Sigmoid colon (tissue), 7 donors: Measurements from ENCODE around the gene KLHL21. TPM values are rescaled to one million over a fixed set of nuclear protein-coding genes. Genes with fewer than 3 reads are reported as not detected.

Experiments used
- DNase-seq: peaks from one replicate; pipeline ENCODE4 v3.0.0-alpha.2; 2019
- H3K27ac ChIP-seq, 4 donors: fragments of 200-600 bp; sonication (generic); one replicate each; pipeline ENCODE4 v1.5.1; 2016 to 2019; ENCODE audit warnings: mild to moderate bottlenecking in 1 of 4
- H3K27me3 ChIP-seq, 3 donors: fragments of 200-600 bp; sonication (generic); one replicate each; pipeline ENCODE4 v1.5.1; 2019; ENCODE audit warnings: mild to moderate bottlenecking in 1 of 3
- H3K36me3 ChIP-seq, 4 donors: fragments of 200-600 bp; sonication (generic); one replicate each; pipeline ENCODE4 v1.5.1; 2016 to 2019
- H3K4me1 ChIP-seq, 4 donors: fragments of 200-600 bp; sonication (generic); one replicate each; pipeline ENCODE4 v1.5.1; 2017 to 2019
- H3K4me3 ChIP-seq, 4 donors: fragments of 200-600 bp; sonication (generic); one replicate each; pipeline ENCODE4 v1.5.1; 2017 to 2019; ENCODE audit warnings: mild to moderate bottlenecking in 2 of 4, moderate library complexity in 1 of 4
- H3K9me3 ChIP-seq, 4 donors: fragments of 200-600 bp in 3 of 4; sonication (generic) in 3 of 4; one replicate each; pipeline versions ENCODE4 v1.5.1 to v1.6.1; 2013 to 2019
- CTCF ChIP-seq, 4 experiments: fragments of 450-650 bp in 3 of 4; fragments of 200-600 bp in 1 of 4; IDR thresholded peaks; one replicate each; pipeline ENCODE4 v1.5.1; 2016 to 2019; ENCODE audit warnings: antibody characterized with exemption in 4 of 4, mild to moderate bottlenecking in 3 of 4, moderate library complexity in 2 of 4
- EP300 ChIP-seq, 4 donors: sonication (generic); formaldehyde crosslinking; IDR thresholded peaks; one replicate each; pipeline ENCODE4 v1.6.1; 2017; ENCODE audit warnings: antibody characterized with exemption in 4 of 4
- POLR2A ChIP-seq, 2 donors: fragments of 450-650 bp; IDR thresholded peaks; one replicate each; pipeline ENCODE4 v1.6.1; 2016; ENCODE audit warnings: antibody characterized with exemption in 2 of 2, mild to moderate bottlenecking in 2 of 2, moderate library complexity in 2 of 2
- POLR2AphosphoS5 ChIP-seq, 4 donors: sonication (generic); formaldehyde crosslinking; IDR thresholded peaks; one replicate each; pipeline ENCODE4 v1.6.1; 2017; ENCODE audit warnings: antibody characterized with exemption in 4 of 4
- WGBS, 2 donors: extraction: QIAGEN DNeasy Blood & Tissue Kit; methylation state at CpG; one replicate each; pipeline ENCODE4 v1.1.7; 2013; 5-methylcytosine and 5-hydroxymethylcytosine counted together
- intact Hi-C: fragments of 100-400 bp; cut with DNase I; formaldehyde crosslinking; loops from one replicate; pipeline ENCODE4 v1.15.1; 2023
- polyA plus RNA-seq, 3 donors: library from polyadenylated mRNA; stranded (reverse); fragments of 200-250 nt; gene quantifications; one replicate each; pipeline ENCODE4 v1.2.3, GENCODE V29; 2013
- total RNA-seq, 4 donors: library from RNA; depleted of rRNA; stranded (reverse); fragments of >200 nt; gene quantifications; one replicate each; pipeline ENCODE4 v1.1.0, GENCODE V29; 2016
- donor health status: healthy with polysubstance abuse.
- donor health status: Bipolar disorder and iron deficiency.
- donor health status: healthy.

Gene KLHL21
- total and polyA plus RNA-seq, 7 donors, result 4.8 to 83.6 (median 54.0) TPM

GRCh38 chr1:6612641-6613360 is 10.1 kb upstream of the KLHL21 start:
- Histone ChIP-seq H3K27ac (peak overlapping the region; percentile 97 to 100 (median 99)), H3K27me3 (no peaks in the 10 kb centered on the region), H3K9me3 (no peaks in the 10 kb centered on the region), H3K4me1 (peaks cover 0 to 58% (median 56%) of the 10 kb centered on the region in 4 donors), H3K4me3 (peak overlapping the region; percentile 83 to 100 (median 98)), H3K36me3 (peaks cover 0 to 6% (median 0%) of the 10 kb centered on the region in 4 donors)
- intact Hi-C loops, result loop anchor here (1.0 to 10.0 kb wide), 2 partner anchors 10 to 172 kb away; partner anchors contain the start of gene CAMTA1
- WGBS, 2 donors, result 1% methylated on average over 67 of the region's 67 CpGs
- TF ChIP-seq POLR2AphosphoS5 (IDR thresholded peaks at IDR 0.05), result peak in 3 of 4 donors; percentile 53 to 88 (median 75)
- no peak for TF ChIP-seq CTCF (IDR thresholded peaks at IDR 0.05)
- TF ChIP-seq EP300 (IDR thresholded peaks at IDR 0.05), result no peak
- peak; percentile 55 to 70 for TF ChIP-seq POLR2A (IDR thresholded peaks at IDR 0.05)
- DNase-seq, result peak; percentile 84

DNA sequence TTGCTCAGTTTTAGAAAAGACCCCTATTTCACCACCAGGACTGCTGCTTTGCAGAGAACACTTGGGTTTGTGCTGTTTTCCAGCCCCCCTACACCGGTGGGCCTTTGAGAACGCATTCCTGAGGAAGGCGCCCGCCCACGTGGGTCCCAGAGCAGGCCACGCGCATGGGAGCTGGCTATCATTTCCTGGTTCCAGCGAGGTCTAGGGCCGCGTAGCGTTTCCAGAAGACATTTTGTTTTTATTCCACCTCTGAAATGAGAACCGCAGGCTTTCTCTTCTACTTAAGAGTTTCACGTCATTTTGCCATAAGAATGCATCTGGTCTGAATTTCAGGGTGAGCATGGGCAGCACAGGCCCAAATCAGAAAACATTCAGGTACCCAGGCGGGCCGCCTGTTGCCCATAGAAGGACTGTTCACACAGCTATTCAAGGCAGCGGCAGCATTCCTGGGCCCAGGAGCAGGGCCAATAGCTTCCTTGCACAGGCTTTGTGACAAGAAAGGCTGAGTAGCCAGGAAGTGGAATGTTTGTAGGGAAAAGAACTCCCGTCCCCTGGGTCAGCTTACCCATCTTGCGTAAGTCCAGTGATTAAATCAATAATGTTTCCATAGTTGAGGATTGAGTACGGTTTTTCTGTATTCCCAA is 1.4 kb upstream of the KLHL21 start:
- TF ChIP-seq POLR2AphosphoS5 (IDR thresholded peaks at IDR 0.05) (peak in 3 of 4 donors; percentile 51 to 68 (median 51)), POLR2A (IDR thresholded peaks at IDR 0.05) (no peak), EP300 (IDR thresholded peaks at IDR 0.05) (peak in 1 of 4 donors; percentile 23), CTCF (IDR thresholded peaks at IDR 0.05) (peak in 2 of 4 experiments; percentile 53 to 58)
- Histone ChIP-seq H3K4me1 (peaks cover 0 to 53% (median 44%) of the 10 kb centered on the region in 4 donors), H3K27ac (peak overlapping the region; percentile 97 to 99 (median 98)), H3K36me3 (peaks cover 0 to 5% (median 3%) of the 10 kb centered on the region in 4 donors), H3K4me3 (peak overlapping the region; percentile 77 to 96 (median 89)), H3K9me3 (no peaks in the 10 kb centered on the region), H3K27me3 (no peaks in the 10 kb centered on the region)
- peak; percentile 94 for DNase-seq
- intact Hi-C loops, result loop anchor here (1.0 kb wide), 2 partner anchors 9 to 20 kb away; partner anchors contain the start of genes PHF13 and THAP3
- WGBS, 2 donors, result 53 to 73% methylated on average over 19 of the region's 19 CpGs

DNA sequence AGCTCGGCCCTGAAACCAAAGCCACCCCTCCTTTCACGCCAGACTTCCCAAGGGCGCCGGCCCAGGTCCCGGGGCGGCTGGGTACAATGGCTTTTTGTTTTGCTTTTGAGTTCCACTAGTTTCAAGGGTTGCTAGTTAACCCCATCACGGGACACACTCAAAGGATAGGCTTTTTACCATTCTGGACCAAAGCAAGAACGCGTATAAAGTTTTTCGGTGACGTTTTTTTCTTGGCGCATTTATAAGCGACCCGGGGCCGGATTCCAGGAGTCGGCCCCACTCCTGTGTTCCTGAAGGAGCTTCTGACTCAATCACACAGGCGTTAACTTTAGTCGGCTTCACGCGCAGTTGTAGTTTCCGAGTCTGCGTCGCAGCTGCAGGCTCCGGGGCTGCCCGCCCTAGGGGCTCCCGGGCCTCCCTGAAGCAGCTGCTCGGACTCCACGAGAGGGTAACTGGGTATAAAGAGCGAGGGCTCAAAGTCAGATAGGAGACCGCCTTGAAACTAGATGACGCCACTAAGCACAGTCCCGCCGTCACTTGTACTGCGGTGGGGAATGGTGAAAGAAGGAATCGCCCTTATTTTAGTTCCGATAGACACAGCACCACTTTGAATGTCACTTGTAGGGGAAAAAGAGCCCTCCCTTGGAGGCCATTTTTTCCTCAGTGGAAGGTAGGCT is 707 bp upstream of the KLHL21 start:
- Histone ChIP-seq H3K9me3 (no peaks in the 10 kb centered on the region), H3K27ac (peak overlapping the region; percentile 97 to 99 (median 98)), H3K36me3 (peaks cover 0 to 12% (median 9%) of the 10 kb centered on the region in 4 donors), H3K27me3 (no peaks in the 10 kb centered on the region), H3K4me3 (peak overlapping the region; percentile 77 to 96 (median 89)), H3K4me1 (peaks cover 0 to 55% (median 49%) of the 10 kb centered on the region in 4 donors)
- 1% methylated on average over 36 of the region's 36 CpGs for WGBS, 2 donors
- TF ChIP-seq CTCF (IDR thresholded peaks at IDR 0.05) (no peak), EP300 (IDR thresholded peaks at IDR 0.05) (peak in 1 of 4 donors; percentile 16), POLR2AphosphoS5 (IDR thresholded peaks at IDR 0.05) (peak in 3 of 4 donors; percentile 3 to 46 (median 28)), POLR2A (IDR thresholded peaks at IDR 0.05) (peak; percentile 43 to 67)
- DNase-seq, result peak; percentile 89
- intact Hi-C loops, result loop anchor here (1.0 kb wide), 2 partner anchors 10 to 21 kb away; partner anchors contain the start of genes PHF13 and THAP3

- Histone ChIP-seq H3K27me3 (no peaks in the 10 kb centered on the region), H3K4me1 (peaks cover 0 to 66% (median 58%) of the 10 kb centered on the region in 4 donors), H3K9me3 (no peaks in the 10 kb centered on the region), H3K27ac (peak overlapping the region; percentile 97 to 99 (median 98)), H3K4me3 (peak overlapping the region; percentile 77 to 96 (median 89)), H3K36me3 (peaks cover 8 to 25% (median 21%) of the 10 kb centered on the region in 4 donors)
- WGBS, 2 donors, result 0% methylated on average over 103 of the region's 103 CpGs
- TF ChIP-seq EP300 (IDR thresholded peaks at IDR 0.05) (no peak), CTCF (IDR thresholded peaks at IDR 0.05) (no peak), POLR2AphosphoS5 (IDR thresholded peaks at IDR 0.05) (no peak), POLR2A (IDR thresholded peaks at IDR 0.05) (no peak)
- peak; percentile 82 for DNase-seq
- intact Hi-C loops, result loop anchor here (2.0 kb wide), 1 partner anchor 21 kb away; no protein-coding TSS in a partner anchor
Observed at GRCh38 chr1:6601923-6602668, 573 bp downstream of the KLHL21 start.
